H1 (cell line): ENCODE measurements around the gene KCTD21. TPM values are rescaled to one million over a fixed set of nuclear protein-coding genes. Genes with fewer than 3 reads are reported as not detected.

Experiments
- CTCF ChIA-PET: fragments of 300-600 bp; sonication (Branson Sonifier 250); formaldehyde crosslinking; loops from one replicate; lab custom pipeline; 2021; ENCODE audit not compliant: partially characterized antibody; lab: Charles Lee
- POLR2A ChIA-PET: fragments of 300-600 bp; sonication (Branson Sonifier 250); formaldehyde crosslinking; loops from one replicate; lab custom pipeline; 2021; ENCODE audit warnings: inconsistent platforms; ENCODE audit not compliant: partially characterized antibody; lab: Charles Lee
- DNase-seq, 2 experiments: peaks; one replicate each; pipeline versions ENCODE4 v3.0.0 to v3.0.0-alpha.2; 2010 to 2022; ENCODE audit warnings: low spot score in 2 of 2, low read depth in 1 of 2, mixed read lengths in 1 of 2
- FAIRE-seq: peaks from 2 replicates; lab custom pipeline; 2011; peaks lifted over from hg19 to GRCh38; lab: Jason Lieb, UNC
- H2AFZ ChIP-seq: 2 replicates; pipeline ENCODE4 v1.8.1; 2012; ENCODE audit warnings: low read length, inconsistent platforms
- H2AK5ac ChIP-seq: 2 replicates; pipeline ENCODE4 v1.6.1; 2013; ENCODE audit warnings: low read depth, low read length
- H2BK120ac ChIP-seq: replicated peaks from 2 replicates; pipeline ENCODE3; 2013; ENCODE audit warnings: low read depth, low read length, inconsistent platforms
- H2BK12ac ChIP-seq: 2 replicates; pipeline ENCODE4 v1.6.1; 2013; ENCODE audit warnings: low read depth, low read length
- H2BK15ac ChIP-seq: 2 replicates; pipeline ENCODE4 v1.6.1; 2013; ENCODE audit warnings: low read length
- H2BK20ac ChIP-seq: 2 replicates; pipeline ENCODE4 v1.6.1; 2013; ENCODE audit warnings: low read length
- H2BK5ac ChIP-seq: 2 replicates; pipeline ENCODE4 v1.6.1; 2013; ENCODE audit warnings: low read depth, low read length
- H3K14ac ChIP-seq: 2 replicates; pipeline ENCODE4 v1.6.1; 2013; ENCODE audit warnings: inconsistent platforms; ENCODE audit not compliant: insufficient read length
- H3K18ac ChIP-seq: 2 replicates; pipeline ENCODE4 v1.6.1; 2013; ENCODE audit warnings: low read length; ENCODE audit errors: extremely low read depth
- H3K23ac ChIP-seq: 2 replicates; pipeline ENCODE4 v1.6.1; 2013; ENCODE audit warnings: inconsistent platforms; ENCODE audit not compliant: insufficient read length
- H3K23me2 ChIP-seq: 2 replicates; pipeline ENCODE4 v1.6.1; 2013; ENCODE audit warnings: low read depth, low read length
- H3K27ac ChIP-seq: 2 replicates; pipeline ENCODE4 v1.6.1; 2011; ENCODE audit warnings: low read depth, low read length, inconsistent platforms
- H3K27me3 ChIP-seq, 4 experiments: replicated peaks in 1 of 4; 1 replicate in 1 of 4; 2 replicates in 3 of 4; pipeline versions ENCODE4 v1.6.1 to v1.8.1; 2011 to 2013; ENCODE audit warnings: low read length in 3 of 4, mild to moderate bottlenecking in 3 of 4, inconsistent platforms in 2 of 4, mixed read lengths in 2 of 4, moderate library complexity in 1 of 4; ENCODE audit not compliant: control insufficient read depth in 3 of 4, insufficient read depth in 3 of 4; ENCODE audit errors: extremely low read depth in 1 of 4
- H3K36me3 ChIP-seq, 4 experiments: 2 replicates each; pipeline versions ENCODE4 v1.6.1 to v1.8.1; 2011 to 2013; ENCODE audit warnings: mild to moderate bottlenecking in 4 of 4, low read length in 3 of 4, moderate library complexity in 2 of 4, control low read depth in 1 of 4, inconsistent platforms in 1 of 4; ENCODE audit not compliant: insufficient read depth in 4 of 4, control insufficient read depth in 2 of 4
- H3K4ac ChIP-seq: replicated peaks from 2 replicates; pipeline ENCODE3; 2013; ENCODE audit warnings: low read length, low read depth, mixed read lengths, inconsistent platforms; ENCODE audit not compliant: insufficient read length
- H3K4me1 ChIP-seq, 4 experiments: replicated peaks in 1 of 4; 1 replicate in 1 of 4; 2 replicates in 3 of 4; pipeline versions ENCODE4 v1.6.1 to v1.8.1; 2011 to 2013; ENCODE audit warnings: low read length in 3 of 4, inconsistent platforms in 2 of 4, mixed read lengths in 1 of 4; ENCODE audit not compliant: insufficient read depth in 4 of 4, control insufficient read depth in 3 of 4
- H3K4me2 ChIP-seq, 2 experiments: 2 replicates each; pipeline versions ENCODE4 v1.6.1 to v1.8.1; 2011 to 2013; ENCODE audit warnings: low read depth in 2 of 2, low read length in 2 of 2, control low read depth in 1 of 2, inconsistent platforms in 1 of 2, mild to moderate bottlenecking in 1 of 2; ENCODE audit not compliant: insufficient read depth in 1 of 2
- H3K4me3 ChIP-seq, 4 experiments: fragments of 200-600, 300-600 bp in 1 of 4; sonication (generic), shearing (Covaris generic), sonication (Bioruptor Twin) in 1 of 4; 2 replicates each; pipeline versions ENCODE4 v1.5.1 to v1.8.1; 2011 to 2016; ENCODE audit warnings: low read length in 4 of 4, low read depth in 3 of 4, control low read depth in 2 of 4, inconsistent platforms in 2 of 4, mild to moderate bottlenecking in 2 of 4, mixed read lengths in 1 of 4, moderate library complexity in 1 of 4; ENCODE audit not compliant: insufficient read depth in 2 of 4; ENCODE audit errors: extremely low read depth in 1 of 4
- H3K56ac ChIP-seq: replicated peaks from 2 replicates; pipeline ENCODE3; 2013; ENCODE audit warnings: low read depth, mild to moderate bottlenecking, mixed read lengths, low read length, inconsistent platforms; ENCODE audit not compliant: insufficient read length
- H3K79me1 ChIP-seq: 2 replicates; pipeline ENCODE4 v1.6.1; 2013; ENCODE audit warnings: low read depth, low read length, control low read depth
- H3K79me2 ChIP-seq, 2 experiments: 2 replicates each; pipeline versions ENCODE4 v1.6.1 to v1.8.1; 2012 to 2013; ENCODE audit warnings: low read length in 2 of 2, mild to moderate bottlenecking in 2 of 2, inconsistent platforms in 1 of 2; ENCODE audit not compliant: insufficient read depth in 2 of 2, control insufficient read depth in 1 of 2
- H3K9ac ChIP-seq, 4 experiments: replicated peaks in 1 of 4; 1 replicate in 1 of 4; 2 replicates in 3 of 4; pipeline versions ENCODE4 v1.6.1 to v1.8.1; 2011 to 2013; ENCODE audit warnings: low read depth in 3 of 4, low read length in 3 of 4, control low read depth in 2 of 4, mild to moderate bottlenecking in 2 of 4, moderate library complexity in 2 of 4, inconsistent platforms in 1 of 4; ENCODE audit errors: extremely low read depth in 1 of 4
- H3K9me3 ChIP-seq, 2 experiments: 2 replicates each; pipeline versions ENCODE4 v1.6.1 to v1.8.1; 2012 to 2013; ENCODE audit warnings: mild to moderate bottlenecking in 2 of 2, moderate library complexity in 2 of 2, control low read depth in 1 of 2, inconsistent platforms in 1 of 2, low read depth in 1 of 2, low read length in 1 of 2, mixed read lengths in 1 of 2; ENCODE audit not compliant: insufficient read depth in 2 of 2
- H4K20me1 ChIP-seq, 2 experiments: replicated peaks in 1 of 2; 2 replicates each; pipeline versions ENCODE3 to v1.8.1; 2011 to 2013; ENCODE audit warnings: inconsistent platforms in 2 of 2, low read length in 2 of 2, mild to moderate bottlenecking in 1 of 2; ENCODE audit not compliant: insufficient read depth in 2 of 2, control insufficient read depth in 1 of 2
- H4K5ac ChIP-seq: 2 replicates; pipeline ENCODE4 v1.6.1; 2013; ENCODE audit warnings: low read length, low read depth, mixed read lengths, inconsistent platforms; ENCODE audit not compliant: insufficient read length
- H4K8ac ChIP-seq: 2 replicates; pipeline ENCODE4 v1.8.0; 2013; ENCODE audit warnings: mild to moderate bottlenecking, moderate library complexity, low read length, inconsistent platforms; ENCODE audit not compliant: insufficient read depth; ENCODE audit errors: extremely low read depth
- H4K91ac ChIP-seq: replicated peaks from 2 replicates; pipeline ENCODE3; 2013; ENCODE audit warnings: low read length, mixed read lengths, inconsistent platforms; ENCODE audit not compliant: insufficient read length
- CBX8 ChIP-seq: fragments of 300-800, 300-1000 bp; sonication (generic); IDR thresholded peaks from 2 replicates; pipeline ENCODE4 v1.7.1; 2016; ENCODE audit warnings: low read depth, low read length, borderline replicate concordance
- CEBPB ChIP-seq: IDR thresholded peaks from 2 replicates; pipeline ENCODE4 v1.6.1; 2012; ENCODE audit warnings: low read depth, low read length
- GTF2F1 ChIP-seq: IDR thresholded peaks from 2 replicates; pipeline ENCODE4 v1.6.1; 2012; ENCODE audit warnings: low read depth, low read length, improper control_type of control experiment, borderline replicate concordance
- RFX5 ChIP-seq: IDR thresholded peaks from 2 replicates; pipeline ENCODE4 v1.6.1; 2011; ENCODE audit warnings: low read depth, low read length, improper control_type of control experiment, borderline replicate concordance
- RNF2 ChIP-seq: fragments of 200-900, 300-1000 bp; sonication (generic); IDR thresholded peaks from 2 replicates; pipeline ENCODE4 v1.7.1; 2016; ENCODE audit warnings: borderline replicate concordance, low read depth, mild to moderate bottlenecking, antibody characterized with exemption, low read length; ENCODE audit not compliant: poor library complexity, severe bottlenecking; ENCODE audit errors: missing control alignments
- SAP30 ChIP-seq: fragments of 300-600 bp; sonication (generic); IDR thresholded peaks from 2 replicates; pipeline ENCODE4 v1.7.1; 2012; ENCODE audit warnings: low read length, moderate library complexity, mild to moderate bottlenecking, inconsistent platforms; ENCODE audit not compliant: insufficient read depth, insufficient replicate concordance
- TAF7 ChIP-seq: optimal IDR thresholded peaks from 2 replicates; pipeline ENCODE3; 2011; ENCODE audit warnings: low read depth, mild to moderate bottlenecking, inconsistent platforms, low read length, moderate library complexity, borderline replicate concordance
- USF2 ChIP-seq: IDR thresholded peaks from 2 replicates; pipeline ENCODE4 v1.6.1; 2011; ENCODE audit warnings: low read length, improper control_type of control experiment
- WGBS, 2 experiments: shearing (Covaris generic) in 1 of 2; methylation state at CpG; one replicate each; pipeline versions ENCODE4 v1.1.6 to v1.1.7; 2013 to 2015; ENCODE audit warnings: low lambda C conversion rate in 2 of 2, mixed read lengths in 2 of 2, inconsistent platforms in 1 of 2, low coverage in 1 of 2, missing lambda C conversion rate in 1 of 2; ENCODE audit not compliant: insufficient replicate concordance in 2 of 2, insufficient coverage in 1 of 2, insufficient read length in 1 of 2; ENCODE audit errors: extremely low coverage in 1 of 2, missing lambda C conversion rate in 1 of 2; 5-methylcytosine and 5-hydroxymethylcytosine counted together
- polyA plus RNA-seq, 7 experiments: library from polyadenylated mRNA; depleted of rRNA in 3 of 7; stranded (reverse) in 5 of 7; unstranded in 2 of 7; fragments of >200 nt in 5 of 7; fragments of 200-250 nt in 2 of 7; gene quantifications; 1 replicate in 5 of 7; 2 replicates in 1 of 7; 4 replicates in 1 of 7; pipeline versions ENCODE4 v1.2.1 to v1.2.3, GENCODE V29; 2011 to 2013; ENCODE audit warnings: missing spikeins in 2 of 7, mixed read lengths in 2 of 7
- total RNA-seq: library from RNA; stranded (reverse); fragmentation: NEBNext Ultra II Directional; extraction: Animal tissue kit (Norgen Biotek cat#: 25700); gene quantifications from 2 replicates; pipeline ENCODE4 v1.2.1, GENCODE V29; 2021

Gene KCTD21
- total and polyA plus RNA-seq, 2 of the 8 experiments (the other 6 are each of a cell fraction or from before 2014, with no cell fraction given), result 3.2 to 4.1 TPM

GRCh38 chr11:78187366-78188285 is 800 bp downstream of the KCTD21 start:
- POLR2A ChIA-PET, result interaction anchor here (0.8 to 3.7 kb wide), 6 partner anchors 12 to 48 kb away, joined by 3 to 16 read pairs (median 3); partner anchors contain the start of gene ALG8
- TF ChIP-seq GTF2F1, result no peak
- TF ChIP-seq RNF2, result no peak
- no peak for TF ChIP-seq CEBPB
- TF ChIP-seq SAP30, result peak; percentile 71
- no peak for TF ChIP-seq CBX8
- no peak for TF ChIP-seq RFX5
- no peak for TF ChIP-seq USF2
- no peak for TF ChIP-seq TAF7

More at GRCh38 chr11:78187366-78188285, 800 bp downstream of the KCTD21 start:
- no peak overlapping the region for H2AK5ac ChIP-seq
- no peak overlapping the region for H2BK5ac ChIP-seq
- H3K23ac ChIP-seq, result no peak overlapping the region
- WGBS, 2 experiments, result 36% methylated on average over 26 of the region's 31 CpGs; no CpG with 5 or more reads in 1 of the 2 experiments
- no peak overlapping the region for H2BK20ac ChIP-seq
- H2BK12ac ChIP-seq, result no peak overlapping the region
- H4K91ac ChIP-seq, result no peak overlapping the region
- no peaks in the 10 kb centered on the region for H3K9me3 ChIP-seq
- H3K4me1 ChIP-seq, result peaks cover 0 to 11% (median 2%) of the 10 kb centered on the region in 4 experiments; a peak in 6 of 7 replicates
- H3K27me3 ChIP-seq, result peaks cover 0 to 4% (median 2%) of the 10 kb centered on the region in 4 experiments; a peak in 1 of 7 replicates
- H2BK120ac ChIP-seq, result no peak overlapping the region
- no peak overlapping the region for H4K5ac ChIP-seq
- peak overlapping the region; percentile 74 to 86 for H3K4me2 ChIP-seq
- FAIRE-seq (no peak), DNase-seq (no peak)
- CTCF ChIA-PET, result interaction anchor here (0.9 kb wide), 1 partner anchor 377 kb away, joined by 3 read pairs; no protein-coding TSS in a partner anchor
- H3K4me3 ChIP-seq, result peak overlapping the region; percentile 54 to 84 (median 79)
- H2AFZ ChIP-seq, result no peak overlapping the region
- H4K20me1 ChIP-seq, result peaks cover 0 to 3% of the 10 kb centered on the region in 2 experiments
- no peaks in the 10 kb centered on the region for H3K36me3 ChIP-seq
- H3K4ac ChIP-seq, result no peak overlapping the region
- no peak overlapping the region for H3K56ac ChIP-seq
- H3K23me2 ChIP-seq, result peaks cover 10% of the 10 kb centered on the region
- H3K79me2 ChIP-seq, result no peaks in the 10 kb centered on the region
- no peak overlapping the region for H3K14ac ChIP-seq
- no peak overlapping the region for H2BK15ac ChIP-seq
- no peak overlapping the region for H3K27ac ChIP-seq
- no peak overlapping the region for H3K18ac ChIP-seq
- H3K79me1 ChIP-seq, result peaks cover 2% of the 10 kb centered on the region; the same call in 1 of the 2 replicates
- H4K8ac ChIP-seq, result no peak overlapping the region
- H3K9ac ChIP-seq, result no peak overlapping the region
